ENCODE results near the gene CKLF.
A peak's percentile ranks its signal among the peaks of the same experiment; 100 is the strongest.

The CKLF gene

GRCh38 chr16:66522816-66523590 lies 29.4 kb upstream of the CKLF start:
- DNase-seq: no peak
- no peak for TF ChIP-seq GATA1 (IDR thresholded peaks at IDR 0.05; ENCODE audit: low read depth, low read length)
- TF ChIP-seq POLR2A (IDR thresholded peaks at IDR 0.05; ENCODE audit: low read length): no peak

DNA sequence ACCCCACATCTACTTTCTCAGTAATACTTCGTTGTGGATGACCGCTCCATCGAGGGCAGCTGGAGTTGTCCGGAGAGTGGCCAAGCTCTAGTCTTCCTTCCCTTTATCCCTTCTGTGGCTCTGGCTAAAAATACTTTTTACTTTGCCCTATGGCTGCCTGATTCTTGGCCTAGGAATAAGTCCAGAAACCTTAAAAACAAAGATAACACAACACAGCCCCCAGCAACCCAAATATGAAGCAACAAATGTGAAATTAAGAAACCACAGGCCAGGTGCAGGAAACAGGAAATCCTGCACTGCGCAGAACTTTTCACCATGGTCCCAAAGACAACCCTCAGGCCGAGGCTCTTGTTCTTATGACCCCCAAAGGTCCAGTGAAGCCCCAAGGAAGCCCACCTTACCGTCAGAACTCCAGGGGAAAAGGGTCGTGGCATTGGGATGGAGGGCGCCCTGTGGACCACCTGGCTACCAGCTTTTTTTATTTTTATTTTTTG lies 28.5 kb upstream of the CKLF start:
- no peak for TF ChIP-seq GATA1 (IDR thresholded peaks at IDR 0.05; ENCODE audit: low read depth, low read length)
- no peak for TF ChIP-seq POLR2A (IDR thresholded peaks at IDR 0.05; ENCODE audit: low read length)
- no peak for DNase-seq

GRCh38 chr16:66524601-66525164 lies 27.7 kb upstream of the CKLF start:
- no peak for TF ChIP-seq GATA1 (IDR thresholded peaks at IDR 0.05; ENCODE audit: low read depth, low read length)
- no peak for TF ChIP-seq POLR2A (IDR thresholded peaks at IDR 0.05; ENCODE audit: low read length)
- peak; percentile 15 to 34 for DNase-seq

DNA sequence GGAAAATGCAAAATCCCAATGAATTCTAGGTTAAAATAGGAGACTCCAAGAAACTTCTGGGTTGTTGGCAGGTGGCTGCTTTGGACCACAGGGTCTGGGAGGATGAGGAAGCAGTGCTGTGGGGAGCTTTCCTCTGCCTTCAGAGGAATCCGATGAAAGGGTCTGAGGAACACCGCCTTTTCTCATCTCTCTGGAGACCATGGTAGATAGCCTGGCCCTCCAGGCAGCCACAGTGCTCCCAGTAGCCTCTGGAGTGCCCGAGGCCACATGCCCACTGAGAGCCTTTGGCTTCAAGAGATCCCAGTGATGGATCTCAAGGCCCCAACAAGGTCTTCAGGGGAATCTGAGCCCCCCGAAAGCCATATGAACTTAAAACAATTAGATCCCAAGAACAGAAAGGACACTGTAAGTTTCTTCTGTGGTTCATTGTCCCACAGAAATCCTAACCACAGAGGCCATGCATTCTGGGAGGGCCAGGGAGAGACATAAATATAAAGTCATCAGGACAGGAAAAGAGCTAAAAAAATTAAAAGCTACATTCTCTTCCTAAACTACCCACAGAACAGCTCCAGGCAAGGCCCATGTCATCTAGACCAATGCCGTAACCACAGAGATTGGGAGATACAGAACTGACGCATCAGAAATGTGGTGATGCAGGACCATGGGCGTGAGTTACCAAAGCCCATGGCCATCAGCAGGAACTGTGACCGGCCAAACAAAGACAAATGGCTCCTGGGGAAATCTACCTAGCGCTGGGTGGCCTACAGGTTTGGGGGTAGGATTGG lies 26.8 kb upstream of the CKLF start:
- TF ChIP-seq GATA1 (IDR thresholded peaks at IDR 0.05; ENCODE audit: low read depth, low read length) (no peak), POLR2A (IDR thresholded peaks at IDR 0.05; ENCODE audit: low read length) (peak; percentile 37)

GRCh38 chr16:66528294-66528693 lies 24.1 kb upstream of the CKLF start:
- DNase-seq: no peak
- TF ChIP-seq POLR2A (IDR thresholded peaks at IDR 0.05; ENCODE audit: low read length): no peak
- no peak for TF ChIP-seq GATA1 (IDR thresholded peaks at IDR 0.05; ENCODE audit: low read depth, low read length)

More for the DNA sequence above, 26.8 kb upstream of the CKLF start:
- peak; percentile 55 to 68 for DNase-seq

- DNase-seq: no peak
- TF ChIP-seq GATA1 (IDR thresholded peaks at IDR 0.05; ENCODE audit: low read depth, low read length) (no peak), POLR2A (IDR thresholded peaks at IDR 0.05; ENCODE audit: low read length) (no peak)
Measured at GRCh38 chr16:66529475-66529874, 22.9 kb upstream of the CKLF start.

DNA sequence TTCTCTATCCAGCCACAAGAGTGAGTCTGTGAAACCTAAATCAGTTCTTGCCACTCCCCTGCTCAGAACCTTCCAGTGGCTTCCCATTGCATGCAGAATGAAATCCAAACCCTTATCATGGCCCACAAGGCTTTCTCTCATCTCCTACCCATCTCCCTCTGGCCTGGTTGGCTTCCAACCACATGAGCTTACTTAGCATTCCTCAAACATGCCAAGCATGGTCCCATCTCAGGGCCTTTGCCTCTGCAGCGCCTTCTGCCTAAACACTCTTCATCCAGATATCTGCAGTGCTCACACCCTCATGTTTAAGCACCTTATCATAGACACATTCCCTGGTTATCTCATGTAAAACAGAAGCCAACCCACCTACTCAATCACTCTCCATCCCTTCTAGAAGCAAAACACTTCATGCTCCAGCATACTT lies 18.0 kb upstream of the CKLF start:
- TF ChIP-seq POLR2A (IDR thresholded peaks at IDR 0.05; ENCODE audit: low read length) (no peak), GATA1 (IDR thresholded peaks at IDR 0.05; ENCODE audit: low read depth, low read length) (no peak)
- peak; percentile 40 to 75 for DNase-seq

DNA sequence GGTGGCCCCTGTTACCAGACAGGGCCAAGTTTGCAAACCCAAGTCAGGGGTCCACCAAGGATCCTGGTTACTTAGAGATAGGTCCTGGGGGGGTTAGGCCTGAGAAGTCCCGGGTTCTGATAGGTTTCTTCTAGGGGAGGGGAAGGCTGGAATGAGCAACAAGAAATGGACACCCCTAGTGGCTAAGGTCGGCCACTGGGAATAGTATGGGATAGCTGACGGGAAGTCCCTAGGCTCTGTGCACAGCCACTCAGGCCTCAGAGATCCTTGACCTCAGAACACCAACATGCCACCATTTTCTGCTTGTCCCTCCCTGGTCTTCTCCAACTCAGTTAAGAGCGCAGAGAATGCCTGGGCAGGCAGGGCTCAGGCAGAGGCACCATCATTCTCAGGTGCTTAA lies 15.9 kb upstream of the CKLF start:
- no peak for TF ChIP-seq GATA1 (IDR thresholded peaks at IDR 0.05; ENCODE audit: low read depth, low read length)
- TF ChIP-seq POLR2A (IDR thresholded peaks at IDR 0.05; ENCODE audit: low read length): no peak

GRCh38 chr16:66537236-66537635 lies 15.1 kb upstream of the CKLF start:
- TF ChIP-seq GATA1 (IDR thresholded peaks at IDR 0.05; ENCODE audit: low read depth, low read length) (no peak), POLR2A (IDR thresholded peaks at IDR 0.05; ENCODE audit: low read length) (no peak)
- DNase-seq: no peak

More for the DNA sequence above, 15.9 kb upstream of the CKLF start:
- DNase-seq: no peak

GRCh38 chr16:66538910-66539309 lies 13.5 kb upstream of the CKLF start:
- no peak for DNase-seq
- TF ChIP-seq POLR2A (IDR thresholded peaks at IDR 0.05; ENCODE audit: low read length) (no peak), GATA1 (IDR thresholded peaks at IDR 0.05; ENCODE audit: low read depth, low read length) (no peak)

GRCh38 chr16:66539623-66540469 lies 12.5 kb upstream of the CKLF start:
- no peak for TF ChIP-seq POLR2A (IDR thresholded peaks at IDR 0.05; ENCODE audit: low read length)

GRCh38 chr16:66541388-66542355 lies 10.7 kb upstream of the CKLF start:
- TF ChIP-seq POLR2A (IDR thresholded peaks at IDR 0.05; ENCODE audit: low read length): no peak
- no peak for TF ChIP-seq GATA1 (IDR thresholded peaks at IDR 0.05; ENCODE audit: low read depth, low read length)
- no peak for DNase-seq

More at GRCh38 chr16:66539623-66540469, 12.5 kb upstream of the CKLF start:
- no peak for DNase-seq
